IPS-NIHi11 (cell line): Measurements from ENCODE around the gene PHF14.

ENCODE experiments used
- DNase-seq: peaks from one replicate; pipeline ENCODE4 v3.0.0; 2012; ENCODE audit warnings: mixed read lengths, low spot score

PHF14 gene

DNA sequence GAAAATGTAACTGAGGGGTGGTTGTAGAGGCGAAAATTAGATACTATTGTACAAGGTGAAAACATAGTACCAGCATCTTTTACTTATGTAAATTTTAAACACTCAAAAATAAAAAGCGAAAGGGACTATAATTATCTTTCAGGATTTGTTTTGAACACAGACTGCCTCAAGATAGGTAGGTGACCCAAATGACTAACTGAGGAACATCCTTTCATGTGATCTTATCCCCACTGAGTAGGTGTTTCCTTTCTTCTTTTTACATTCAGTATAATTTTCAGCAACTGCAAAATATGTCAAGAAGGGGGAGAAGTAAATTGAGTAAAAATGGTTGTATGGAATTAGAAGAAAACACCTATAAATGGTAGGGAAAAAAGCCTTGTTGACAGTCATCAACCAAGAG is 236.7 kb downstream of the PHF14 start:
- no peak for DNase-seq

DNA sequence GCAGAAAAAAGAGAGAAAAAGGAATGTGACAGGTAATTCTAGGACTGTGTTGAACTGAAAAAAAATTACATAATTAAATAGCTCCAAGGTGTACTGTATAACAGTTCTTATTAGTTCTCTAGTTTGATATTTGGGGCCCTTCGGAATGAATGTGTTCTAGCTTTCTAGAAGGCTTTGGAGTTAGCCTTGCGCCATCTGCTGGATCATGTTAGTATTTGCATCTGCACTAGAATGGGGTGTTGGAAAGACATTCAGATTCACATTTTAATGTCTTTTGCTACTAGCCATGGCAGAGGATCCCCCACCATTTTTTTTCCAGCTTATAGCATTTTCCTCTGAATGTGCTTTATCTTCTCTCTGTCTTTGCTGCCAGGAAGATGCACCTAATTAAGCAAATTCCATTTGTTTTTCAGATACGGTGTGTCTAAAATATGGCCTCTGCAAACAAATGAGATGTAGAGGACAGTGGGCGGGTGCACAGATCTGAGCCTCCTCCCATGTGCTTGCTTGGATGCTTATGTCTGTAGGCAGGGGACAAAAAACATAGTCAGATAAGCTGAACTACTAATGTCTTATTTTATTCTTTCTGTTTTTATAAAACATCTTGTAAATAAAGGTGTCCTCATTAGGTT is 238.5 kb downstream of the PHF14 start:
- DNase-seq = peak; percentile 73

DNA sequence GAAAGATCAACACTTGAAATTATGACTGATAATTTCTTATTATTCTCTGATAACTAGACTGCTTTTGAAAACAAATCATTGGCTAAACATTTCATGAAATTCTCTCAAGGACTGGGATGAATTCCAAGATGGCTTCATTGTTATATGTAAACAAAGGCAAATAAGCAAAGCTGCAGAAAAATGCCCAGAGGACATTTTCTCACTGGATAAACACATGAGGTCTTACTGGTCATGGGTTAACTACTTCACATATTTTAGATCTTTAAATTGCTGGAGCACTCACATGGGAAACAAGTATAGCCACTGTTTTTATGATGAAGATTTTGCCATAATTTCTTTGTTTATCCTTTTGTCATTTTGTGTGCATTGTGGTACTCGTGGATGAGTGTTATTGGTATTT is 239.1 kb downstream of the PHF14 start:
- no peak for DNase-seq

DNA sequence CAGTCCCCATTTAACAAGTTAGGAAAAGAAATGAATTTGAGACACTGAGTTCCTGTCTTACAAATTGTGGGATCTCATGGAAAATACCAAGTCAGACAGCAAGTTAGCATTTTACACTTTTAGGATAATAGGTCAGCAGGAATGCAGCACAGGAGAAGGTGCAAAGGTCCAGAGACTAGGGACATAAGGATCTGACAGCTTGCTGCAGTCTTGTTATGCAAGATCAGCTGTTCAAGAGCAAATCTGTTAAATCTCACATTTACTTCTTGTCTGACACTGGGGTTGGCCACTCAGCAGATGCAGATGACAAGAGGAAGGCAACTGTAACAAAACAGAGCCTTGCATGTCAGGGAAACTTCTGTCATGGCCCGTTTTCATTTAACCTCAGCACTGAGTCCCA is 239.6 kb downstream of the PHF14 start:
- no peak for DNase-seq

DNA sequence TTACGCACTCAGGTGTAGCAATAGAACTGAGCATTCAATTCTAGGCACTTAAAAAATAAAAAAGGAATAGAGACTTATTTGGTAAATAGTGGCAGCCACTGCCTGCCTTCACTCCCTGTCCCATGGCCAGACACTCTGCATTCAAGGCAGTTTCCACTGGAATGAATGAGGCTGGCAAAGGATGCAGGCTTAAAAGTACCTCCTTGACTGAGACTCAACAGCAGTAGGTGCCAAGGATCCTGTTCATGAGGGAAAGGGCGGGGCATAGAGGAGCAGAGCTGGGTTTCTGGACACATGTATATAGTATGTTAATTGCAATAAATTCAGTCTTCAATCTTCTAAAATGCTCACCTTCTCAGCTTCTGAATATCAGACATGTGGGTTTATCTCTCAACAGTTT is 242.6 kb downstream of the PHF14 start:
- no peak for DNase-seq

DNA sequence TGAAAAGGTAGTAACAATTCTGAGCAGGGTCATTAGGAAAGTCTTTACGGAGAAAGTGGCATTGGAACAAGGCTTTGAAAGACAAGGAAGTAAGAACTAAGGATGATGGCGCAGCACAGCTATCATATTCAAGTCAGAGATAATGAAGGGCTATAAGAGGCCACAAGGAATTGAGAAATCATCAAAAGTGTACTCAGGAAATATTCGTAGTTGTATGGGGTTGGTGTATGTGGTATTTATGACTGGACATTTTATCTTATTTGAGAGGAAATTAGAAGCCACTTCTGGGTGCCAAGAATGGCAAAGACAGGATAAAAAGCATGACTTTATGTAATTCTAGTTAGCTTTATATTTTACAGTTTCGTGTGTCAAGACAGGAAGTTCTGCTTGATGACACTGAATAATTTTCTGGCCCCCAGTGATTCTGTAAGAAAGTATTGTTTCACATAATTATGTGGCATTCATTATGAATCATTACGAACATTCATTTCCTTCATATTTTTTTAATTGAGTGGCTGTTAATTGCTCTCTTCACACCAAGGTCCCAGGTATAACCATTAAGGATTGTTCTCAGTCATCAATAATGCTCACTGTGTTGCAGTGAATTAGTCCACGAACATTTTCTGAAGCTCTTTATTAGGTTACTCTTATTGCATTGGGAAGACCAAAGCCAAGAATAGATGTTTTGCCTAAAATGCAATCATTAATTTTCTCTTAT is 244.3 kb downstream of the PHF14 start:
- no peak for DNase-seq
